ENCODE data around the gene PINLYP. TPM values are rescaled to one million over a fixed set of nuclear protein-coding genes. Genes with fewer than 3 reads are reported as not detected.

The PINLYP gene
- total RNA-seq, 1 experiment from 2014 or later: 0.17 TPM

DNA sequence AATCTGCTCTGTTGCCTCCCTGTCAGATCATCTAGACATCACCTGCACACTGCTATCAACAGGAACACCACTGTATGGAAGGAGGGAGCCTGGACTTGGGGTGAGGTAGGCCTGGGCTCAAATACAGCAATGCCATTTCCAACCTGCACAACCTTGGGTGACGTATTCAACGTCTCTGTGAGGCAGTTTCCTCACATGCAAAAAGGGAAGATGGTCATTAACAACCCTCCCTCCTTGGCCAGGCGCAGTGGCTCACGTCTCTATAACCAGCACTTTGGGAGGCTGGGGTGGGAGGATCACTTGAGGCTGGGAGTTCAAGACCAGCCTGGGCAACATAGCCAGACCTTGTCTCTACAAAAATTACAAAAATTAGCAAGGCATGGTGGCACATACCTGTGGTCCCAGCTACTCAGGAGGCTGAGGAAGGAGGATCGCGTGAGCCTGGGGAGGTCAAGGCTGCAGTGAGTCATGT is 13.3 kb upstream of the PINLYP start:
- peaks cover 0 to 24% of the 10 kb centered on the region in 2 experiments; a peak in 2 of 4 replicates for H3K4me1 ChIP-seq (ENCODE audit: control insufficient read depth in 1 of 2, insufficient read depth in 2 of 2, low read length in 2 of 2)
- no TSS peak for BruUV-seq (replicated peaks)
- H3K9me3 ChIP-seq (ENCODE audit: control insufficient read depth in 1 of 2, insufficient read depth in 1 of 2, low read depth in 1 of 2, low read length in 2 of 2): no peaks in the 10 kb centered on the region
- no peak for DNase-seq (ENCODE audit: low read depth, low spot score)
- no peaks in the 10 kb centered on the region for H3K9me2 ChIP-seq (ENCODE audit: insufficient read depth)
- RAD21 ChIA-PET (ENCODE audit: low non-redundant PET in 1 of 2, low total read pairs in 2 of 2, uncharacterized antibody in 2 of 2, unreplicated experiment in 2 of 2): no interaction called here
- H3K27me3 ChIP-seq (ENCODE audit: insufficient read depth, low read length): no peaks in the 10 kb centered on the region
- no peak overlapping the region for H3K27ac ChIP-seq (ENCODE audit: low read depth, low read length)
- H3K9ac ChIP-seq (ENCODE audit: low read length): no peak overlapping the region
- no peak overlapping the region for H2AFZ ChIP-seq (ENCODE audit: low read depth, low read length, poor library complexity, severe bottlenecking)
- no peak overlapping the region for H3K4me3 ChIP-seq (replicated peaks in 1 of 2; ENCODE audit: low read depth in 1 of 2, low read length in 2 of 2)
- POLR2A ChIA-PET: no interaction called here
- CTCF ChIA-PET: no interaction called here
- intact Hi-C loops (cut with micrococcal nuclease): no loop called here
- peak; percentile 12; the same call in 1 of the 2 replicates for ATAC-seq
- H3K36me3 ChIP-seq (ENCODE audit: control insufficient read depth in 1 of 2, insufficient read depth in 2 of 2, low read length in 2 of 2): no peaks in the 10 kb centered on the region; a peak in 2 of 4 replicates
- H3K4me2 ChIP-seq (ENCODE audit: low read length): peak overlapping the region; percentile 53
- H4K20me1 ChIP-seq (ENCODE audit: insufficient read depth): no peaks in the 10 kb centered on the region
- no peaks in the 10 kb centered on the region for H3K79me2 ChIP-seq (ENCODE audit: insufficient read depth, low read length)
- TF ChIP-seq SIN3A (IDR thresholded peaks at IDR 0.05; ENCODE audit: low read depth) (no peak), ZNF274 (IDR thresholded peaks at IDR 0.05; ENCODE audit: low read depth, low read length) (no peak), EZH2 (IDR thresholded peaks at IDR 0.05) (no peak), SRF (IDR thresholded peaks at IDR 0.05; ENCODE audit: low read depth) (no peak), CEBPB (IDR thresholded peaks at IDR 0.05; ENCODE audit: low read depth) (no peak), ATF3 (IDR thresholded peaks at IDR 0.05) (no peak), ZFX (IDR thresholded peaks at IDR 0.05) (no peak)

- Histone ChIP-seq H3K27me3 (ENCODE audit: insufficient read depth, low read length) (no peaks in the 10 kb centered on the region), H3K4me1 (ENCODE audit: control insufficient read depth in 1 of 2, insufficient read depth in 2 of 2, low read length in 2 of 2) (peaks cover 0 to 24% of the 10 kb centered on the region in 2 experiments; a peak in 2 of 4 replicates), H3K27ac (ENCODE audit: low read depth, low read length) (no peak overlapping the region), H3K36me3 (ENCODE audit: control insufficient read depth in 1 of 2, insufficient read depth in 2 of 2, low read length in 2 of 2) (no peaks in the 10 kb centered on the region; a peak in 2 of 4 replicates), H3K79me2 (ENCODE audit: insufficient read depth, low read length) (no peaks in the 10 kb centered on the region), H2AFZ (ENCODE audit: low read depth, low read length, poor library complexity, severe bottlenecking) (no peak overlapping the region), H3K9ac (ENCODE audit: low read length) (peak overlapping the region; percentile 17; the same call in 1 of the 2 replicates), H4K20me1 (ENCODE audit: insufficient read depth) (no peaks in the 10 kb centered on the region), H3K9me2 (ENCODE audit: insufficient read depth) (no peaks in the 10 kb centered on the region), H3K4me3 (replicated peaks in 1 of 2; ENCODE audit: low read depth in 1 of 2, low read length in 2 of 2) (no peak overlapping the region), H3K4me2 (ENCODE audit: low read length) (peak overlapping the region; percentile 53), H3K9me3 (ENCODE audit: control insufficient read depth in 1 of 2, insufficient read depth in 1 of 2, low read depth in 1 of 2, low read length in 2 of 2) (no peaks in the 10 kb centered on the region)
- CTCF ChIA-PET: no interaction called here
- RAD21 ChIA-PET (ENCODE audit: low non-redundant PET in 1 of 2, low total read pairs in 2 of 2, uncharacterized antibody in 2 of 2, unreplicated experiment in 2 of 2): no interaction called here
- peak; percentile 41 for ATAC-seq
- no TSS peak for BruUV-seq (replicated peaks)
- POLR2A ChIA-PET: no interaction called here
- TF ChIP-seq SIN3A (IDR thresholded peaks at IDR 0.05; ENCODE audit: low read depth) (no peak), SP1 (IDR thresholded peaks at IDR 0.05; ENCODE audit: low read depth) (no peak), EGR1 (IDR thresholded peaks at IDR 0.05; ENCODE audit: low read depth) (no peak), ZNF274 (IDR thresholded peaks at IDR 0.05; ENCODE audit: low read depth, low read length) (no peak), ELF1 (IDR thresholded peaks at IDR 0.05; ENCODE audit: borderline replicate concordance, low read depth) (no peak), ZBTB33 (IDR thresholded peaks at IDR 0.05; ENCODE audit: extremely low read depth, insufficient replicate concordance, low read length) (no peak)
- intact Hi-C loops (cut with micrococcal nuclease): no loop called here
- DNase-seq (ENCODE audit: low read depth, low spot score): no peak
Observed at GRCh38 chr19:43562698-43563241, 12.8 kb upstream of the PINLYP start.

Measured in HCT116 (cell line).